HG02763 (cell line): ENCODE results near the gene OR2W1.

Experiments
- ATAC-seq: cut with Tn5 transposase; IDR thresholded peaks from one replicate; pipeline ENCODE4 v1.9.1; 2021; ENCODE audit warnings: mild to moderate bottlenecking, moderate library complexity; ENCODE audit not compliant: unreplicated experiment

Gene OR2W1, protein sequence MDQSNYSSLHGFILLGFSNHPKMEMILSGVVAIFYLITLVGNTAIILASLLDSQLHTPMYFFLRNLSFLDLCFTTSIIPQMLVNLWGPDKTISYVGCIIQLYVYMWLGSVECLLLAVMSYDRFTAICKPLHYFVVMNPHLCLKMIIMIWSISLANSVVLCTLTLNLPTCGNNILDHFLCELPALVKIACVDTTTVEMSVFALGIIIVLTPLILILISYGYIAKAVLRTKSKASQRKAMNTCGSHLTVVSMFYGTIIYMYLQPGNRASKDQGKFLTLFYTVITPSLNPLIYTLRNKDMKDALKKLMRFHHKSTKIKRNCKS

GRCh38 chr6:29045075-29045474 is at the start of gene OR2W1:
OR2W1 (minus strand) TSS chr6:29045175; CDS start chr6:29045175, 0 bp downstream.
- ATAC-seq: no peak

DNA sequence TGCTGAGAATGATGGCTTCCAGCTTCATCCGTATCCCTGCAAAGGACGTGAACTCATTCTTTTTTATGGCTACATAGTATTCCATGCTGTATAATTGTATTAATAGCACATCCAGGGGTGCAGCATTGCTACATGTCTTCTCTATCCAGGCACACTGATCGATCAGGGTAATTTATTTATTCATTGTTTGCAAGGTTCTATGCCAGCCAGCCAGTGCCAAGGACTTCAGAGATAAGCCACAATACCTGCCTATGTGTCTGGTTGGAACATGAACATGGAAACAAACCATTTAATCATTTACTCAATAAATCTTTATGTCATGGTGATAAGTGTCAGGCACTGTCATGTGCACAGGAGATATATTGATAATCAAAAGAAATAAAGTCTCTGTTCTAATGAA is 48.0 kb upstream of the OR2W1 start:
- no peak for ATAC-seq

- ATAC-seq: no peak
These were observed 42.2 kb upstream of the OR2W1 start, which contains the start of gene OR2B3 for GRCh38 chr6:29087213-29087612. OR2B3 (minus strand) TSS chr6:29087313; CDS start chr6:29087248, 65 bp downstream.

GRCh38 chr6:29082457-29082856 is 37.5 kb upstream of the OR2W1 start:
- ATAC-seq: no peak

DNA sequence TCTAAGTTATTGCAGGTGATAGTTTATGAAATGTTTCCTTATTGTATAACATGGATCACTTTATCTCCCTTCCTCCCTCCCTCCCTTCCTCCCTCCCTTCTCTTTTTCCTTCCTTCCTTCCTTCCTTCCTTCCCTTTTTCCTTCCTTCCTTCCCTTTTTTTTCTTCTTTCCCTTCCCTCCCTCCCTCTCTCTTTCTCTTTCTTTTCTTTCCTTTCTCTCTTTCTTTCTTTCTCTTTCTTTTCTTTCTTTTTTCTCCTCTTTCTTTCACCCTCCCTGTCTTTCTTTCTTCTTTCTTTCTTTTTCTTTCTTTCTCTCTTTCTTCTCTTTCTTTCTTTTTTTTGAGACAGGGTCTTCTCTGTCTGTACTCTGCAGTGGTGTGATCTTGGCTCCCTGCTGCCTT is 36.3 kb upstream of the OR2W1 start:
- no peak for ATAC-seq

- no peak for ATAC-seq
These were observed 34.2 kb upstream of the OR2W1 start for GRCh38 chr6:29079203-29079602.

- ATAC-seq: no peak
These were observed 27.1 kb upstream of the OR2W1 start for GRCh38 chr6:29071831-29072723.

- ATAC-seq: no peak
These were observed 6.7 kb upstream of the OR2W1 start for GRCh38 chr6:29051680-29052079.

GRCh38 chr6:29035951-29036350 is 9.0 kb downstream of the OR2W1 start:
- ATAC-seq: no peak

GRCh38 chr6:29028821-29029220 is 16.2 kb downstream of the OR2W1 start:
- ATAC-seq: no peak

GRCh38 chr6:29025927-29026585 is 18.9 kb downstream of the OR2W1 start:
- no peak for ATAC-seq

DNA sequence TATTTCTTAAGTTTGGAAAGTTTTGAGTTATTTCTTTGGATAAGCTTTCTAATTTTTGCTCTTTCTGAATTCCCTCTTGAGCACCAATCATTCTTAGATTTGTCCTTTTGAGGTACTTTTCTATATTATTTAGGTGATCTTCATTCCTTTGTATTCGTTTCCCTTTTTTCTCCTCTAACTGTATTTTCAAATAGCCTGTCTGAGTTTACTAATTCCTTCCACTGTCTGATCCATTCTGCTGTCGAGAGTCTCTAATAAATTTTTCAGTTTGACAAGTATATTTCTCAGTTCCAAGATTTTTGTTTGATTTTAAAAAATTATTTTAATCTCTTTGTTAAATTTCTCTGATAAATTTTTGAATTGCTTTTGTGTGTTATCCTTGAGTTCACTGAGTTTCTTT is 23.5 kb downstream of the OR2W1 start:
- no peak for ATAC-seq

- no peak for ATAC-seq
These were observed 25.3 kb downstream of the OR2W1 start for GRCh38 chr6:29019629-29020028.

DNA sequence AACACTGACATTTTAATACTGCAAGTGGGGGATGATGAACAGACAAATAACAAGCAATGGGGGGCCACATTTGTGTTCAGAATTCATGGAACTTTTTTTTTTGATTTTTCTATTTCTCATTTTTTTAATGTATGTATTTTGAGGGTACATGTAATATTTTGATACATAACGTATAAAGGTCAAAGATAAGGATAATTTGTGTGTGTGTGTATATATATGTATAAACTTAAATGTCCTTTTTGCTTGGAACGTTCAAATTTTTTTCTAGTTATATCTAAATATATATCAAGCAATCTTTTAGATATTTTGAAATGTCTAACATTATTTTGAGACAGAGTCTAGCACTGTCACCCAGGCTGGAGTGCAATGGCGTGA is 27.6 kb downstream of the OR2W1 start:
- ATAC-seq: no peak

DNA sequence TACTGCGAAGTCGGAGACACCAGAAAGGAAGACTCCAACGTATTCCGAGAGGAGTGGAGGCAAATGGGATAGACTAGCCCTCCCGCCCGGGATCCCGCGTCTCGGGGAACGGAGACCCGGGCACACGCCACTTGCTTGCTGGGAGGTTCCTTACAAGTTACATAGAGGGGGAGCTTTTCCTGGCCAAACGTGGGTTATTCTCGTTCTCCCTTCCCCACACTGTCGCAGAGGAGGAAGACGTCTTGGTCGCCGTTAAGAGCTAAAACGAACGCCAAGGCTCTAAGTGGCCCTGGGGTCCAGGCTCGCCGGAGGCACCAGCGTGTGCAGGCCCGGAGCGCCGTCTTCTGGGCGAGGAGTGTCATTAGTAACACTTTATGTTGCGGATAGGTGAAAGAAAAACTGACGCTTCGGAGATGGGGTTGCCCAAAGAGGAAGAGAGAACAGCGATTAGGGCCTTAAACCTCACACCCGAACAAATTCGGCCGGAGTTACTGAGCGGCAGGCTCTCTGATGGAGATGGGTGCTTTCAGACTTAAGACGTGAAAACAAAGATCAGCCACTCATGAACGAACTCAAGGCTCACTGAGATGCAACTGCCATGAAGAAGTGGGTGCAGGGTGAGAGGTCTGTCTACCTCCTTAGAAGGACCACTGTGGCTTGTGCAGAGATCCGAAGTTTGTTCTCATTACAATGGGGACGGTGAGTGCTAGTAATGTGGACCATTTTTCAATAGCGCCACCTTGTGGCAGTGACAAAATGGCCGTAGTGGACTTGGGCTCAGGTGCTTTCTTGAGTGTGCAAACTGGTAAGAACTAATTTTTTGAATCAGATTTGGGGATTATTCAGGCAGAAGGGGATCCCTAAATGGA is 28.2 kb downstream of the OR2W1 start:
- ATAC-seq: peak; percentile 84

GRCh38 chr6:29014729-29015608 is 30.0 kb downstream of the OR2W1 start:
- no peak for ATAC-seq

- no peak for ATAC-seq
These were observed 33.7 kb downstream of the OR2W1 start for GRCh38 chr6:29011276-29011734.

- ATAC-seq: no peak
These were observed 35.6 kb downstream of the OR2W1 start for GRCh38 chr6:29009358-29009757.

GRCh38 chr6:29008089-29008488 is 36.9 kb downstream of the OR2W1 start:
- ATAC-seq: no peak
